Chondrocyte (in vitro differentiated cells): ENCODE results near the gene CREB3. TPM values are rescaled to one million over a fixed set of nuclear protein-coding genes. Genes with fewer than 3 reads are reported as not detected.
A peak's percentile ranks its signal among the peaks of the same experiment; 100 is the strongest.

Experiments used
- DNase-seq: peaks from one replicate; pipeline ENCODE4 v3.0.0; 2021; ENCODE audit warnings: mixed read lengths, low spot score
- H3K27ac Mint-ChIP-seq: one replicate; pipeline ENCODE4 v1.8.0; 2021; ENCODE audit warnings: mild to moderate bottlenecking, moderate library complexity, mixed read lengths; ENCODE audit not compliant: unreplicated experiment
- H3K27me3 Mint-ChIP-seq: 2 replicates; pipeline ENCODE4 v1.8.0; 2021; ENCODE audit warnings: low read depth, mixed read lengths
- H3K36me3 Mint-ChIP-seq: 2 replicates; pipeline ENCODE4 v1.8.0; 2021; ENCODE audit warnings: low read depth, mixed read lengths
- H3K4me1 Mint-ChIP-seq: 2 replicates; pipeline ENCODE4 v1.8.0; 2021; ENCODE audit warnings: low read depth, mild to moderate bottlenecking, mixed read lengths
- H3K4me3 Mint-ChIP-seq: one replicate; pipeline ENCODE4 v1.8.0; 2021; ENCODE audit warnings: mild to moderate bottlenecking, moderate library complexity, mixed read lengths; ENCODE audit not compliant: unreplicated experiment
- H3K9me3 Mint-ChIP-seq: 2 replicates; pipeline ENCODE4 v1.8.0; 2021; ENCODE audit warnings: low read depth, mixed read lengths
- CTCF ChIP-seq: fragments of 200-600 bp; sonication (generic); IDR thresholded peaks from 2 replicates; pipeline ENCODE4 v1.5.0; 2021; ENCODE audit warnings: antibody characterized with exemption, mild to moderate bottlenecking, moderate library complexity
- total RNA-seq: library from RNA; stranded (reverse); gene quantifications from 3 replicates; pipeline ENCODE4 v1.2.1, GENCODE V29; 2021

The CREB3 gene
- total RNA-seq, 1 donor from 2014 or later, result 56.7 TPM

GRCh38 chr9:35736201-35736633 lies 3.8 kb downstream of the CREB3 start:
- no peaks in the 10 kb centered on the region for H3K27me3 Mint-ChIP-seq
- peak; percentile 87 for TF ChIP-seq CTCF
- peak overlapping the region; percentile 83 for H3K27ac Mint-ChIP-seq
- peaks cover 39% of the 10 kb centered on the region for H3K36me3 Mint-ChIP-seq
- no peak for DNase-seq
- no peak overlapping the region for H3K4me3 Mint-ChIP-seq
- H3K4me1 Mint-ChIP-seq, result peaks cover 35% of the 10 kb centered on the region
- no peaks in the 10 kb centered on the region for H3K9me3 Mint-ChIP-seq

- Mint-ChIP-seq H3K36me3 (peaks cover 40% of the 10 kb centered on the region), H3K9me3 (no peaks in the 10 kb centered on the region), H3K27ac (peak overlapping the region; percentile 24), H3K4me3 (no peak overlapping the region), H3K4me1 (peaks cover 30% of the 10 kb centered on the region), H3K27me3 (no peaks in the 10 kb centered on the region)
- TF ChIP-seq CTCF, result no peak
- no peak for DNase-seq
Measured at GRCh38 chr9:35737143-35737542, 4.7 kb downstream of the CREB3 start.

- peak overlapping the region; percentile 71 for H3K27ac Mint-ChIP-seq
- no peak overlapping the region for H3K4me3 Mint-ChIP-seq
- TF ChIP-seq CTCF, result no peak
- no peak for DNase-seq
- H3K36me3 Mint-ChIP-seq, result peaks cover 42% of the 10 kb centered on the region
- peaks cover 26% of the 10 kb centered on the region for H3K4me1 Mint-ChIP-seq
- H3K27me3 Mint-ChIP-seq, result no peaks in the 10 kb centered on the region
- H3K9me3 Mint-ChIP-seq, result no peaks in the 10 kb centered on the region
Measured at GRCh38 chr9:35738186-35738585, 5.7 kb downstream of the CREB3 start.

- TF ChIP-seq CTCF, result no peak
- H3K36me3 Mint-ChIP-seq, result peaks cover 47% of the 10 kb centered on the region
- H3K4me3 Mint-ChIP-seq, result no peak overlapping the region
- peak overlapping the region; percentile 62 for H3K27ac Mint-ChIP-seq
- H3K9me3 Mint-ChIP-seq, result no peaks in the 10 kb centered on the region
- H3K4me1 Mint-ChIP-seq, result peaks cover 18% of the 10 kb centered on the region
- no peaks in the 10 kb centered on the region for H3K27me3 Mint-ChIP-seq
- no peak for DNase-seq
Measured at GRCh38 chr9:35738924-35739323, 6.5 kb downstream of the CREB3 start.

- Mint-ChIP-seq H3K36me3 (peaks cover 48% of the 10 kb centered on the region), H3K4me1 (peaks cover 16% of the 10 kb centered on the region), H3K9me3 (no peaks in the 10 kb centered on the region), H3K4me3 (no peak overlapping the region), H3K27me3 (no peaks in the 10 kb centered on the region), H3K27ac (no peak overlapping the region)
- DNase-seq, result no peak
- TF ChIP-seq CTCF, result no peak
Measured at GRCh38 chr9:35740243-35740642, 7.8 kb downstream of the CREB3 start.
